Lower leg skin (tissue), 3 donors: ENCODE data around the gene NUP93.

ENCODE experiments used
- POLR2A ChIP-seq, 2 donors: fragments of 450-650 bp; IDR thresholded peaks; one replicate each; pipeline ENCODE4 v1.6.1; 2016 to 2017; ENCODE audit warnings: antibody characterized with exemption in 2 of 2, mild to moderate bottlenecking in 1 of 2, moderate library complexity in 1 of 2
- TF ChIP-seq, protein P1 (sequence below), 3 donors: fragments of 450-650 bp; IDR thresholded peaks; one replicate each; pipeline ENCODE4 v1.5.1; 2016; ENCODE audit warnings: antibody characterized with exemption in 3 of 3, mild to moderate bottlenecking in 3 of 3, moderate library complexity in 2 of 3

DNA sequence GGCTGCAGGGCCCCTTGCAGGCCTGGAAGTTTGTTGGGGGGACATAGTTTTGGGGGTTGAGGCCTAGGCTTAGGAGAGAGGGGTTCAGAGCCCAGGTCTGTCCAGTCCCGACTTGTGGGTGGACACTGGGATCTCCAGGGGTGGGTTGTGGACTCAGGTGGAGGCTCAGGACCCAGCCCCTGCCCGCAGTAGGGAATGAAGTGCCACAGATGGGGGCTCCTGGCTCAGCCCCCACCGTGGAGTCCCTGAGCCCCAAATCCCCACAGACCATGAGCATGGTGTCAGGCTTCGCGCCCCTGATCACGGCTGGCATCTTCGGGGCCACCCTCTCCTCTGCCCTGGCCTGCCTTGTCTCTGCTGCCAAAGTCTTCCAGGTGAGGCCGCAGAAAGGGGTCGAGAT, 149.3 kb downstream of the NUP93 start:
- TF ChIP-seq, protein P1, sequence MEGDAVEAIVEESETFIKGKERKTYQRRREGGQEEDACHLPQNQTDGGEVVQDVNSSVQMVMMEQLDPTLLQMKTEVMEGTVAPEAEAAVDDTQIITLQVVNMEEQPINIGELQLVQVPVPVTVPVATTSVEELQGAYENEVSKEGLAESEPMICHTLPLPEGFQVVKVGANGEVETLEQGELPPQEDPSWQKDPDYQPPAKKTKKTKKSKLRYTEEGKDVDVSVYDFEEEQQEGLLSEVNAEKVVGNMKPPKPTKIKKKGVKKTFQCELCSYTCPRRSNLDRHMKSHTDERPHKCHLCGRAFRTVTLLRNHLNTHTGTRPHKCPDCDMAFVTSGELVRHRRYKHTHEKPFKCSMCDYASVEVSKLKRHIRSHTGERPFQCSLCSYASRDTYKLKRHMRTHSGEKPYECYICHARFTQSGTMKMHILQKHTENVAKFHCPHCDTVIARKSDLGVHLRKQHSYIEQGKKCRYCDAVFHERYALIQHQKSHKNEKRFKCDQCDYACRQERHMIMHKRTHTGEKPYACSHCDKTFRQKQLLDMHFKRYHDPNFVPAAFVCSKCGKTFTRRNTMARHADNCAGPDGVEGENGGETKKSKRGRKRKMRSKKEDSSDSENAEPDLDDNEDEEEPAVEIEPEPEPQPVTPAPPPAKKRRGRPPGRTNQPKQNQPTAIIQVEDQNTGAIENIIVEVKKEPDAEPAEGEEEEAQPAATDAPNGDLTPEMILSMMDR (IDR thresholded peaks at IDR 0.05), result no peak
- TF ChIP-seq POLR2A (IDR thresholded peaks at IDR 0.05), result no peak
